ENCODE results near the gene WDR93.
"Not testable (repeated sequence)": the region's sequence is repeated elsewhere in the genome, so short reads cannot be mapped to it uniquely, and the experiment has no call there.

Gene WDR93

GRCh38 chr15:89664441-89665350 is 25.9 kb upstream of the WDR93 start:
- DNase-seq: no peak

DNA sequence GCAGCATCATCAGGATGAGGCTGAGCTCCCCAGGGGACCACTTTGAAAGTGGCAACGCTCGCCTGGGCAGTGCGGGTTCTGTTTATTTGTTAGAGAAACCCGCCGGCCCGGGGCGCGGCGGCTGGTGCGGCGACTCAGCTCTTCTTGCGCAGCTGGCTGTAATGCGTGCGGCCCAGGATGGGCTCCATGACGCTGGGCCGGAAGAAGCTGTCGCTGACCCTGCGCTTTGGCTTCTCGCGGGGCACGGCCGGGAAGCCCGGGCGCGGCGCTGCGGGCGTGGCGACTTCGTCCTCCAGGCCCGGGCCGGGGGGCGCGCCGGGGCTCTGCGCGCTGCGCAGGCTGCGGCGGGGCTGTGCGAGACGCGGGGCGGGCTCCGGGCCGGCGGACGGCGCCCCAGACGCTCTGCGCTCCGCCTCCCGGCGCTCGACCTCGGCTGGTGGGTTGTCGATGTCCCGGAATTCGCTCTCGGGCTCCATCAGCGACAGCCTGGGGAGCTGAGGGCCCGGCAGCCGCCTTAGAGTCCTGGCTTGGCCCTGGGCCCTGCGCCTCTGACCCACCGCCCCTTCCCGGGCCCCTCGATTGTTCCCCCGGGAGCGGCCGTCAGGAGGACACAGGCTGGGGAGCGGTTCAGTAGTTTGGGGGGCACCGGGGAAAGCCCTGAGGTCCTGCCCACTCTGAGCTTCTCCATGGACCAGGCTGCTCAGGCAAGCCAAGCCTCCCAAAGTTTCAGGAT is 25.0 kb upstream of the WDR93 start:
- no peak for DNase-seq

- no peak for DNase-seq
Measured at GRCh38 chr15:89666184-89666857, 24.3 kb upstream of the WDR93 start.

GRCh38 chr15:89666858-89667705 is 23.5 kb upstream of the WDR93 start:
- no peak for DNase-seq

- no peak for DNase-seq
Measured at GRCh38 chr15:89667706-89667960, 23.0 kb upstream of the WDR93 start.

GRCh38 chr15:89668171-89668570 is 22.4 kb upstream of the WDR93 start:
- no peak for DNase-seq

- no peak for DNase-seq
Measured at GRCh38 chr15:89669309-89669865, 21.2 kb upstream of the WDR93 start.

- no peak for DNase-seq
Measured at GRCh38 chr15:89669941-89670340, 20.7 kb upstream of the WDR93 start.

GRCh38 chr15:89670971-89671560 is 19.5 kb upstream of the WDR93 start:
- DNase-seq: no peak

DNA sequence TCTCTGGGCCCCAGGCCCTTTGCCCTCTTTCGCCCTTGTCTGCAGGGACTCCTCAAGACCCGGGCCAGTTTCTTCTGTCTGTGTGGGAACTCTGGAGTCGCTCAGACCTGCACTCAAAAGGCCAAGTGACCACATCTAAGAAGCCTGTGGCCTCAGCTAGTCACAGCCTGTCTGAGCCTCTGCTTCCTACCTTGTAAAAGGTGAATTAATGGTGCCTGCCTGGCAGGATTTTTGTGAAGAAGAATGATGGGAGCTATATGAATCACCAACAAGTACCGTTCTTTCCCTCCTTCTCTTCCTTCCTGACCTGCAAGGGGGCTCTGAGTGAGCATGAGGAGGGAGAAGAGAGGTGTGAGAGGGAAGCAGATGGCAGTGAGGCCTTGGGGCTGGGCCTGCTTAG is 18.9 kb upstream of the WDR93 start:
- no peak for DNase-seq

GRCh38 chr15:89672221-89673164 is 18.1 kb upstream of the WDR93 start:
- DNase-seq: no peak

- DNase-seq: no peak
Measured at GRCh38 chr15:89673165-89673512, 17.5 kb upstream of the WDR93 start.

DNA sequence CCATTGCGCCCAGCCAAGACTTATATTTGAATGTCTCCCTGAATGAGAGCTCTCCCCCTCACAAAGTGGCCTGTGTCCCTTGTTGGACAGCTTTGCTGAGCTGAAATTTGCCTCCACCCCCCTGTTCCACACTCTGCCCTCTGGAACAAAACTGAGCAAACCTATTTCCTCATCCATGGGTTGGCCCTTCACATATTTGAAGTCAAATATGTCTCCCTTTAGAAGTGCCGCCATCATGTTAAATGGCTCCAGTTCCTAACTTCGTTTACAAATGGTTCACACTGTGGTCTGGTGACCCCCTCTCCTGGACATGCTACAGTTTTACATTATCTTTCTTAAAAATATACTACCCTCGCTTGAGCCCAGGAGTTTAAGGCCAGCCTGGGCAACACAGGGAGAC is 16.1 kb upstream of the WDR93 start:
- no peak for DNase-seq

DNA sequence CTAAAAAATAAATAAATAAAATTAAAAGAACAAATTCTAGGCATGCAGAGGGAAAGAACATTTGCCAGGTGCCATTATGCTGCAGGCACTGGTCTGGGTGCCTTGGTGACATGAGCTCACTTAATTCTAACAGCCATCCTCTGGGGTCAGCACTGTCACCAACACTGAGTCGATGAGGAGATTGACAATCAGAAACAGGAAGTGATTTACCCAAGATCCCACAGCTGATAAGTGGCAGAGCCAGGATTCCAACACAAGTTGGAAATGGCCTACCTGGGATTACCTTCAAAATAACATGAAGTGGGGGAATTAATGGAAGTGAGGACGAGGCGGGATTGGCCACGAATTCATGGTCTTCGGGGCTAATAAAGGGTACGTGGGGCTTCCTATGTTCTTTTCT is 15.0 kb upstream of the WDR93 start:
- DNase-seq: no peak

GRCh38 chr15:89677381-89677780 is 13.2 kb upstream of the WDR93 start:
- DNase-seq: no peak

- no peak for DNase-seq
Measured at GRCh38 chr15:89679212-89679611, 11.4 kb upstream of the WDR93 start, which contains the start of gene PLIN1. TSS of gene PLIN1 (minus strand) at chr15:89679367. CDS start at chr15:89677489, 1,878 bp downstream.

DNA sequence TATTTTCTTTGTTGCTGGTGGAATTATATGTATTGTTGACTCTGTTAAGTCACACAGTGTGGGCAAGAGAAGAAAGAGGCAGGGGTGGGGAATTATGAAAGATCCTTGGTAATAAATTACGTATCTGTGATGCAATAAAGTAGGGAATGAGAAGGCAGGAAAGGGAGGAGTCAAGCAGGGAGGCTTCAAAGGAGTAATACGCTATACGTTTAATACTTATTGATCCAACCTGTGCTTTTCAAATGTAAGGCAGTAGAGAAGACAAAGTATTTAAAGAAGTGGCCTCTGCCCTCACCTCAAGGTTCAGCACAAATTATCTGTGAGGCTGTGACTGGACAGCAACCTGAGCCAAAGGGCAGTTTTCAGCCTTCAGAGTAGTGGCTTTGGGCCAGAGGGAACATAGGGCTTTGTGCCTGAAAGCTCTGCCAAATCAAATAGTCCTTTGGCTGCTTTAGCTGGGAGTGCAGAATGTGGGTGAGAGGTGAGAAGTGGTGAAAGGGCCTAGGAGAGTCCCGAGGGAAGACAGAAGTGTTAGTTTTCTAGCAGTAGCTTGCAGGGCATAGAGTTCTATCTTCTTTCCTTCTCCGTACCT is 10.2 kb upstream of the WDR93 start:
- DNase-seq: no peak

DNA sequence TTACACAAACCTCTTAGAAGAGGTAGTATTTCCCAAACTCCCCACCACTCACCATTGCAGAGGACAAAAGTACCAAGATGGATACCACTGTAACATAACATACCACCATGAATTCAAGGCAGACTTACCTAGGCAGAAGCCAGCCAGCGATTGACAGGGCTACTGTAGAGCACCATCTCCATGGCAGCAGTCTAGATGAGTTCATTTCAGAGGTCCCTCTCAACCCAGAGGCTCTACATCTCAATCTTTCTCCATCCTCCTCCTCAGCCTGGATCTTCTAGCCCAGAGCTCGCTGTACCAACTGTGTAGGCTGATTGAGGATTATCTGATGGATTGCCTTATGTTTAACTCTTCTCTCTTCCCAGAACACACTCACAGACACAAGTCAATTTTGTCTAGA is 9.5 kb upstream of the WDR93 start:
- DNase-seq: no peak

DNA sequence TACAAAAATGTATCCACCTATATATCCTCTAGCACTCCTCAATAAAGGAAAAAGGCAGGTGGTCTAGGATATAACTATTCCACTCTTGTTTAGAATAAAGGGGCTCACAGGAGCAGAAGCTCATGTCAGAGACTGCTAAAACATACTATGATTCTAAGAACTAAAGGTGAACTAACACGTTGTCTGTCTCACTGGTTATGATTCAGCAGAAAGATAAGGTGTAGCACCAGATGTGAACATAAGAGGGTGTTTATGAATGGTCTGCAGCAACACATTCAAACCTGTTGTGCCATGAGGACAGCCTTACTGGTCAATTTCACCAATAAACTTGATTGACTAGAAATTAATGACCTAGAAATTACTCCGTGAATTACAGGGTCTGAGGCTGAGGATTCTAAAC is 4.6 kb upstream of the WDR93 start:
- no peak for DNase-seq

DNA sequence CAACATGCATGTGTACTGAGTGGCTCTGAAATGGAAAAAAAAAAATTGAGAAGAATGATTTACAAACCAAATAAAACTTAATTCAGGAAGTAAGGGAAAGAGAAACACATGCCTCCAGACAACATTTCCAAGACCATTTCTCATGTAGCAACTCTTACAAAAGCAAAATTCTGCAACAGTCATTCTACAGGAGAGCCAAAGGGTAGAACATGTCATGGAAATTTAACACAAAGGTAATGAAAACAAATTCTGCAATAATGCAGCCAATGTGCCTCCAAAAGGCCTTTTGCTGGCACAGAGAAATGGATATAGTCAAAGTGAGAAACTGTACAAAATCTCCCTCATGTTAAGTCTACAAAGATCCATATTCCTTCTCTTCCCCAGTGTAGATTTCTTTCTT is 4.1 kb upstream of the WDR93 start:
- no peak for DNase-seq

DNA sequence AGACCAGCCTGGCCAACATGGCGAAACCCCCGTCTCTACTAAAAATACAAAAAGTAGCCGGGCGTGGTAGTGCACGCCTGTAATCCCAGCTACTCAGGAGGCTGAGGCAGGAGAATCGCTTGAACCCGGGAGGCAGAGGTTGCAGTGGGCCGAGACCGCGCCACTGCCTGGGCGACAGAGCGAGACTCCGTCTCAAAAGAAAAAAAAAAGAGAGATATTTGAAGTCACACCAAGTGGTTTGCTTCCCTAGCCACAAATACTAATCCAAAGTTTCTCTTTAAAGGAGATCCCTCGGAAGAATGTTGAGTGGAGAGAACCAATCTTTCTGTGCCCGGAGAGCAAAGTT is 708 bp upstream of the WDR93 start:
- DNase-seq: not testable (repeated sequence)
